GM18502 (cell line): Measurements from ENCODE around the gene PCGF2.

ENCODE experiments used
- ATAC-seq: cut with Tn5 transposase; IDR thresholded peaks from one replicate; pipeline ENCODE4 v1.9.1; 2021; ENCODE audit warnings: mild to moderate bottlenecking; ENCODE audit not compliant: unreplicated experiment, poor library complexity

The PCGF2 gene

GRCh38 chr17:38719943-38720641 is 28.0 kb downstream of the PCGF2 start:
- ATAC-seq = no peak

- ATAC-seq = no peak
These were observed 28.7 kb downstream of the PCGF2 start for GRCh38 chr17:38719289-38719942.

- ATAC-seq = no peak
These were observed 30.9 kb downstream of the PCGF2 start for GRCh38 chr17:38717139-38717745.

GRCh38 chr17:38716368-38717005 is 31.6 kb downstream of the PCGF2 start:
- no peak for ATAC-seq

GRCh38 chr17:38715216-38715943 is 32.8 kb downstream of the PCGF2 start:
- ATAC-seq = no peak

GRCh38 chr17:38713456-38714075 is 34.6 kb downstream of the PCGF2 start:
- ATAC-seq = no peak

- ATAC-seq = no peak
These were observed 35.5 kb downstream of the PCGF2 start for GRCh38 chr17:38712593-38712992.

GRCh38 chr17:38711792-38712571 is 36.2 kb downstream of the PCGF2 start:
- no peak for ATAC-seq

GRCh38 chr17:38710985-38711384 is 37.2 kb downstream of the PCGF2 start:
- no peak for ATAC-seq

GRCh38 chr17:38710604-38710962 is 37.6 kb downstream of the PCGF2 start:
- ATAC-seq = no peak

- no peak for ATAC-seq
These were observed 38.1 kb downstream of the PCGF2 start for GRCh38 chr17:38709864-38710603.

- no peak for ATAC-seq
These were observed 38.9 kb downstream of the PCGF2 start for GRCh38 chr17:38709104-38709820.

- ATAC-seq = no peak
These were observed 40.3 kb downstream of the PCGF2 start for GRCh38 chr17:38707678-38708351.

- ATAC-seq = no peak
These were observed 41.5 kb downstream of the PCGF2 start for GRCh38 chr17:38706505-38707216.

GRCh38 chr17:38705803-38706504 is 42.2 kb downstream of the PCGF2 start:
- ATAC-seq = no peak

GRCh38 chr17:38705523-38705802 is 42.7 kb downstream of the PCGF2 start:
- ATAC-seq = no peak
